ENCODE results near the gene SPIN3. TPM values are rescaled to one million over a fixed set of nuclear protein-coding genes. Genes with fewer than 3 reads are reported as not detected.

Gene SPIN3
- total RNA-seq (ENCODE audit: low replicate concordance), result 5.6 and 13.3 TPM in 2 replicates

GRCh38 chrX:56995271-56995994 lies at the start of gene SPIN3:
TSS of gene SPIN3 (minus strand) at chrX:56995541. CDS start at chrX:56994947, 594 bp downstream.

Other genes starting within 250 kb of the SPIN3 start
- gene SPIN2B, start 126.0 kb upstream of the SPIN3 start, total RNA-seq (ENCODE audit: low replicate concordance), result 8.3 and 10.1 TPM in 2 replicates
- gene SPIN2A, start 141.9 kb upstream of the SPIN3 start, total RNA-seq (ENCODE audit: low replicate concordance), result 0.15 and 2.1 TPM in 2 replicates

All from smooth muscle cell of the coronary artery (primary cell).